Stimulated activated CD8-positive, alpha-beta memory T cell treated with anti-CD3 and anti-CD28 coated beads, Interleukin-15, amount 100 ng/mL, for 48 hours (primary cell): ENCODE results near the gene CUX1.
"Not testable (repeated sequence)": the region's sequence is repeated elsewhere in the genome, so short reads cannot be mapped to it uniquely, and the experiment has no call there.

Source experiments
- DNase-seq, 2 donors: peaks; one replicate each; pipeline ENCODE4 v3.0.0-alpha.2; 2020; ENCODE audit warnings: low read depth in 2 of 2

The CUX1 gene

DNA sequence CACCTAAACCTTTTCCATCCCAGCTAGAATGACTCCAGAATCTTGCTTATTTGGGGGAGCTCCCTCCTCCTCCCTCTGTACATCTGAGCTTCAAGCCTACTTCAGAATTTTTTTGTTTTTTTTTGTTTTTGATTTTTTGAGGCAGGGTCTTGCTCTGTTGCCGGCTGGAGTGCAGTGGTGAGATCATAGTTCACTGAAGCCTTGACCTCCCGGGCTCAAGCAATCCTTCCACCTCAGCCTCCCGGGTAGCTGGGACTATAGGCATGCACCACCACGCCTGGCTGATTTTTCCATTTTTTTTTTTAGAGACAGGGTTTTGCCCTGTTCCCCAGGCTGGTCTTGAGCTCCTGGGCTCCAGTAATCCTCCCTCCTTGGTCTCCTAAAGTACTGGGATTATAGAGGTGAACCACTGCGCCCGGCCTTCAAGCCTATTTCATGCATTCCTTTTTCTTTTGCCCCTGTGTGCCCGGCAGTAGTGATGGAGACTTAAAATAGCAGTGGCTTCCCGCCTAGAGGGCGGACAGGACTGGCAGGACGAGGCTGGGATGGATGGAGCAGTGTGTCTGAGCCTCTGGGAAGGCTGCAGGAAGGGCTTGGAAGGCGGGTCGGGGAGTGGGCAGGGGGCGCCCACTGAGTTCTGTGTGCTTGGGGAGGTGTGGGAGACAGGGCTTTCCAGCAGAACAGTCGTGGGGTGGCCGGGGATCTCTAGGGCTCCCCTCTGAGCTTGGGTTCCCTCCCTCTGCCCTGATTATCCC, 8.8 kb downstream of the CUX1 start:
- no peak for DNase-seq

DNA sequence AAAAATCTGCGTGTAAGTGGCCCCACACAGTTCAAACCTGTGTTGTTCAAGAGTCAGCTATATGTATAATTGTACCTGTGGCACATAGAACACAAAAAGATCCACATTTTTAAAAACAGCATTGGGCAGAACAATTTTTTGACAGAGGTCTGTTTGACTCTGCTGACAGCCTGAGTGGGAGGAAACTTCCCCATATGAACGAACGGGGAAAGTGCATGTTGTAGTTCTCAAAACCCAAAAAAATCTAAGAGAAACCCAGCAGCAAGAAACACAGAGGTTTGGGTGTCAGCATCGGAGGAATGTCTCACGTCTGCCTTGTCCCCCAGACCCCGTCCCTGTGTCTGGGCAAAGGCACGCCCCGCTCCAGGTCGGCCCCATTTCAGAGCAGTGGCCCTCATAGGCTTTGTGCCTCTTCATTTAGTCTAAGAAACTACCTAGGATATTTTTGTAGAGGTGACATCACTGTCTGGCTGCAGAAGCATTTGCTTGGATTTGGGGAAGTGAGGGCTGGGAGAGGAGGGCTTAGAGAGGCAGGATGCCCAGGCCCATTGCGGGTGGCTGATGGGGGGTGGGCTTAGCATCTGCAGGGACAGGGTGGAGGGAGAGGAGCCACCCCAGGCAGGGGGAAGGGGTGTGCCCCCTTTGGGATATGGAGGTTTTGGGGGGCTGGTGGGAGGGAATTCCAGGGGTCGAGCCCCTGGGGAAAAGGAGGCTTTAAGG, 11.0 kb downstream of the CUX1 start:
- DNase-seq = no peak

DNA sequence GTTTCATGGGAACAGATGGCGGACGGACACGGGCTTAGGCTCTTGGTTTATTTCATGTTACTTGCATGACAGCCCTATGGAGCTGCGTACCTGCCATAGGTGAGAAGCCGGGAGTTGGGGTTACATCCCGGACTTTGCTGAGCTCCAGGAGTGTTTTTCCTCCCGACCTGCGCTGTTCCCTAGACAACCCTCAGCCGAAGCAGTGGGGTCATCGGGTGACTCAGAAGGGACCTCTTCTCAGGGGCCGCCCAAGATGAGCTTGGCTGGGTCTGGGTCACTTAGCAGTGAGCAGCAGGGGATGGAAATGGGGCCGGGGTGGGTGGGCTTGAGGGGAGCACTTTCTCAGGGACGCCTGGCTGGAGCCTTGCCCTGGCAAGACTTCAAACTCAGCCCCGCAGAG, 11.9 kb downstream of the CUX1 start:
- DNase-seq = no peak

DNA sequence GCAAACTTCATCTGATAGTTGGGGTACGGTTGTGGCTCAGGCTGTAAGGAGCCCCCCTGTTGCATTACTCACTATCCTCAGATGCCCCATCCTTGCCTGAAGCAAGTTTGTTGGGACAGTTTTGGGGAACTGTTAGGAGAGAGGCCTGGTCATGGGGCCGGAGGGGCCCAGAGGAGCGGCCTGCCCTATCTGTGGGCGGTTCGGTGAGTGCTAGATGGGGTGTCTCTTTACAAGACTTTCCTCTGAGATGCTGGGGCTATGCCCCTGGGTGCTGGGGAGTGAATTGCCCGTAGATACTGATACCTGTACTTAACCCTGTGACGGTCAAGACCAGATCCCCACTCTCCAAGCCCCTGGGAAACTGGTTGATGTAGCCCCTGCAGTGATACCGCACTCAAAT, 12.4 kb downstream of the CUX1 start:
- no peak for DNase-seq

DNA sequence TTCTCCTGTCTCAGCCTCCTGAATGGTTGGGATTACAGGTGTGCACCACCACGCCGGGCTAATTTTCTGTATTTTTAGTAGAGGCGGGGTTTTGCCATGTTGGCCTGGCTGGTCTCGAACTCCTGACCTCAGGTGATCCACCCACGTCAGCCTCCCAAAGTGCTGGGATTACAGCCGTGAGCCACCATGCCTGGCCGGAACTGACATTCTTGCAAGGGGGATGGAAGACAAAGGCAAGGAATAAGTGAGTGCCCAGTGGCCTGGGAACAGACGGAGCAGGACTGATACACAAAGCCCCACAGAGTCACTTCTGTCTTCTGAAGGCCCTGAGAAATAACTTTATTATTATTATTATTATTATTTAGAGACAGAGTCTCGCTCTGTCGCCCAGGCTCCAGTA, 14.0 kb downstream of the CUX1 start:
- not testable (repeated sequence) for DNase-seq

DNA sequence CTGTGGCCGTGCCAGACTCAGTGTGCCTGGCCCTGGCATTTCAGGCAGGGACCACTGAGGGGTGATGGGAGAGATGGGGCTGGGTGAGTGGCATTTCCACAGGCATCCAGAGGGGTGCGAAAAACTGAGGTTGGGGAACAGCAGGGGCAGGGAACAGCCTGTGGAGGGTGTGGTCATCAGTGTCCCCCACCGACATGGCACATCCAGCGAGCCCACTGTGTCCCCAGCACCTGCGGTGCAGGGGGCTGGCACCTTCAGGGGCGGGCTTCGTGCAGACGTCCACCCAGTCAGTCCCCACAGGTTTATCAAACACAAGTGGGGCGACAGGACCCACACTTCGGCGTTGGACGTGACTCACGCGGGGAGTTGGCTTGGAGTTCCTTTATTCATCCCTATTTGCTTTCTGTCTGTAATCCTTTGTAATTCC, 14.8 kb downstream of the CUX1 start:
- no peak for DNase-seq

DNA sequence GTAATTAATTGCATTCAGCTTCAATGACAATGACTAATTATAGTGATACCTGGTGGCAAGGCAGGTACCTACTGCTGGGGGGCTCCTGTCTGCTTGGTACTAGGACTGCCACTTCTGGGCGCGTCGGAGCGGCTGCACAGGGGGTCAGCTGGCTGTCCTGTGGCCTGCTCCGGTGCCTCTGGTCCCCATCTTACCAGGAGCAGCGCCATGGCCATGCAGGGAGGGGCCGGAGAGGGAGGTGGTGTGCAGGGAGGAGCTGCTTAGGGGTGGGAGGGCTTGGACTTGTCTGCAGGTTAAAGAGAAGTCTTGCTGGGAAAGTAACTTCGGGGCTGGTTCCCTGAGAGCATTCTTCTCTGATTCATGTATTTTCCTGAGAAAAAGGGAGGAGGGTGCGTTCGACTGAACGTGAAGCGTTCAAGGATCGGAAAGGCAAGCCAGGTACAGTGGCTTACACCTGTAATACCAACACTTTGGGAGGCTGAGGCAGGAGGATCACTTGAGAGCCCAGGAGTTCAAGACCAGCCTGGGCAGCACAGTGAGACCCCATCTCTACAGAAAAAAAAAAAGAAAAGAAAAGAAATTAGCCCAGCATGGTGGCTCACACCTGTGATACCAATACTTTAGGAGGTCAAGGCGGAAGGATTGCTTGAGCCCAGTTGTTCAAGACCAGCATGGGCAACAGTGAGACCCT, 15.4 kb downstream of the CUX1 start:
- DNase-seq = no peak

DNA sequence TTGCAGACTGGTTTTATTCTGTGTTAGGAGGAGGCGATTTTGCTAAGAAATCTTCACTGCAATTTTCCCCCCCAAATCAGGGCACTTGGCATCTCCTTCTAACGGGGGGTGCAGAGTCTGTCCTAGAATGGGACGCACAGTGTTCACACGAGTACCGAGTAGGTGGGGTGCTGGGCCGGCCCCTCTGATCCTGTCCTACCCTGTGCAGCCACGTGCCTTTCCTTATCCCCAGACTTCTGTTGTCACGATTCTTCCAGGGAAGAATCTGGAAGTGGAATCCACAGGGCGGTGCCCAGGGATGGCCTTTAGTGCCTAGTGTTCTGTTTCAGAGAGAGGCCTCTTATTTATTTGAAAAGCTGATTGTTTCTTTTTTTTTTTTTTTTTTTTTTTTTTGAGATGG, 16.4 kb downstream of the CUX1 start:
- no peak for DNase-seq

DNA sequence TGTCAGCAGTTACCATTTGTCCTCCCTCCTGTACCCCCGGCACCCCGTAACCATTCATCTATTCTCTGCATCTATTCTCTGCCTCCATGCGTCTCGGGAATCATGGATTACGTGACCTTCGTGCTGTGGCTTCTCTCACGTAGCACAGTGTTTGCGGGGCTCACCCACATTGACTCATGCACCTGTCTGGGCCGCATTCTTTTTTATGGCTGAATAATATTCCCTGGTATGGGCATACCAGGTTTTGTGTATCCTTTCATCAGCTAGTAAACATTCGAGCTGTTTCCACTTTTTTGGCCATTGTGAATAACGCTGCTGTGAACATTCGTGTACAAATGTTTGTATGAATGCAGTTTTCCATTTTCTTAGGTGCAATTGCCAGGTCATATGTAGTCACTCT, 17.7 kb downstream of the CUX1 start:
- no peak for DNase-seq

DNA sequence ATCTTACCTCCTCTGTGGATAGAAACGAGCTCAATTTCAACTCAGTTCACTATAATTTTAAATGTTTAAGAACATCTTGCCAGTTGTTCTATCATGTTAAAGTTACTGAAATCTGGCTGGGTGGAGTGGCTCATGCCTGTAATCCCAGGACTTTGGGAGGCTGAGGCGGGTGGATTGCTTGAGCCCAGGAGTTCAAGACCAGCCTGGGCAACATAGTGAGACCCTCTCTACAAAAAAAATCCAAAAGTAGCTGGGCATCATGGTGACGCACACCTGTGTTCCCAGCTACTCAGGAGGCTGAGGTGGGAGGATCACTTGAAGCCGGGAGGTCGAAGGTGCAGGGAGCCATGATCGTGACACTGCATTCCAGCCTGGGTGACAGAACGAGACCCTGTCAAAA, 20.0 kb downstream of the CUX1 start:
- DNase-seq = not testable (repeated sequence)

DNA sequence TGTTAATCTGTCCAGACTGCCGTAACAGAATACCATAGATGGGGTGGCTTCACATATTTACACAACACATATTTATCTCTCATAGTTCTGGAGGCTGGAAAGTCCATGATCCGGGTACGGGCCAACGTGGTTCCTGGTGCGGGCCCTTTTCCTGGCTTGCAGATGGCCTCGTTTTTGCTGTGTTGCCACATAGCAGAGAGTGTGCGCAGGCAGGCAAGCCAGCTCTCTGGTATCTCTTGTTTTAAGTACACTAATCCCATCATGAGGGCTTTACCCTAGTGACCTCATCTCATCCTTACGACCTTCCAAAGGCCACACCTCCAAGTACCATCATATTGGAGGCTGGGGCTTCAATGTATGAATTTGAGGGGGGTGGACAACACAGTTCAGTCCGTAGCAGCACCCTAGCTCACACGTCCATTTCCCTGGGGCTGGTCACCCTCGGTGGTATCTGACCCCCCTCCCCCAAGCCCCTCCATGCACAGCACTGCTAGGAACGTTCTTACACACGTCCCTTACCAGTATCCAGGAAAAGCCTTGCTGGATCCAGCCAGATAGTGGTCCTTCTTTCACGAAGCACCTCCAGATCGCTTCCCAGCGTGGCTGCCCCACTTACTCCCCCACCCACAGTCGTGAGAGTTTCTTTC, 21.5 kb downstream of the CUX1 start:
- DNase-seq = no peak

DNA sequence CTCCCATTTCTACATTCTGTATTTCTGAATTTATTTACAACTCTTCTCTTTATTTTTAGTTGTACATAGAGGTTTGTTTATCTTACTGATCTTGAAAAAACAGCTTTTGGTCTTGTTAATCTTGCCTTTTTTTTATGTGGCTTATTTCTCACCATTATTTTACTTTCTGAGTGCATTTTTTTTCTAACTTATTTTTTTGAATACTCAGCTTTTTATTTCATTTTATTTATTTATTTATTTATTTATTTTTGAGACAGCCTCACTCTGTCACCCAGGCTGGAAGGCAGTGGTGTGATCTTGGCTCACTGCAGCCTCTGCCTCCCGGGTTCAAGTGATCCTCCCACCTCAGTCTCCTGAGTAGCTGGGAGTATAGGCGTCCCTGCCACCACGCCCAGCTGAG, 23.9 kb downstream of the CUX1 start:
- DNase-seq = no peak

DNA sequence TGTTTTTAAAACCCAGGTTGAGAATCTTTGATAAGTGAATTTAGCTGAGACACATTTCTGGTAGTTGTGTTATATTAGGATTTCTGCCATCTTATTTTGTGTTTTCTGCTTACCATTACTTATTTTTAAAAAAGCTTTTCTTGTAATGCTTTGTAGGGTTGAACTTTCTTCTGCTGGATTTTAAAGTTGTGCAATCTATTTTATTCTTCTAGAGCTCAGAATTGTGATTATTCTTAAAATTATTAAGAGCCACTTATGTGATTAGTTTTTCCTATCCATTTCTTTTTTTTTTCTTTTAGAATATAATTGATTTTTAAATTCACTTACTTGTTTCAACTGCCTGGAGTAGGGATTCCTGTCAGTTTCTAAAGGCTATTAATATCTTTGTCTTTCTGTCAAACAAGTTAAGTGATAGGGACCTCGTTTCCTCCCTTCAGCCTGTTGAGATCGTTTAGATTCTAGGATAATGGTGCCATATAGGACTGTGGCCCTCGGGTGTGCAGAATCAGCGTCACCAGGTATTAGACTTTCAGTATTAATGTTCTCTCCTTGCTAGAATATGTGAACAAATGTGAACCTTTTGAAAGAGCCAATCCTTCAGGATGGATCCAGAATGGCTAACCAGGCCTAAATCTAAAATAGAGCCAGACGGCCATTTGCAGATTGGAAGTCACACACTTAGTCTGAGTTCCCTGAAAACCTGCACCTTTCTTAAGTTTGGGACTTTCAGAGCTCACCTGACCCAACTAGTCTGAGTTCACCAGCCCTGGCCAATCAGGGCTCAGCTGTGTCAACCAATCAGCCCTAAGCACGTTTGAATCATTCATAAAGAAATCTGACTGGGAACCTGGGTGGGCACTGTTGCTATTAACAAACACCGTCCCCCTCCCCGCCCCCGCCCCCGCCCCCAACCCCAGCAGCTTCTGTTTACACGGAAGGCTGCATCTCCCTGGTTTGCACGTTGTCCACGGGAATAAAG, 26.2 kb downstream of the CUX1 start:
- DNase-seq = no peak

DNA sequence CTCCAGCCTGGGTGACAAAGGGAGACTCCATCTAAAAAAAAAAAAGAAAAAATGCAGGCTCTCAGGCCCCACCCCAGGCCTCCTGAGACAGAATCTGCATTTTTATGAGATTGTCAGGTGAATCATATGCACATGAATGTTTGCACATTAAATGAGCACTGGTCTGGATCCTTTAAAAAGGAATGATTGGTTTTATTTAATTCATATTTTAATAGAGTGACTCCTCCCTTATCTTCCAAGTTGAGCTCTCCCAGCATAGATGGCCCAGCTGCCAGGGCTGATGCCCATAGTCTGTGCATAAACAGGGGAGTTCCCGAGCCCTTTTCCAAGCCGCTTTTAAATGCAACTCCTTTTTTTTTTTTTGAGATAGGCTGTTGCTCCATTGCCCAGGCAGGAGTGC, 28.5 kb downstream of the CUX1 start:
- DNase-seq = no peak

DNA sequence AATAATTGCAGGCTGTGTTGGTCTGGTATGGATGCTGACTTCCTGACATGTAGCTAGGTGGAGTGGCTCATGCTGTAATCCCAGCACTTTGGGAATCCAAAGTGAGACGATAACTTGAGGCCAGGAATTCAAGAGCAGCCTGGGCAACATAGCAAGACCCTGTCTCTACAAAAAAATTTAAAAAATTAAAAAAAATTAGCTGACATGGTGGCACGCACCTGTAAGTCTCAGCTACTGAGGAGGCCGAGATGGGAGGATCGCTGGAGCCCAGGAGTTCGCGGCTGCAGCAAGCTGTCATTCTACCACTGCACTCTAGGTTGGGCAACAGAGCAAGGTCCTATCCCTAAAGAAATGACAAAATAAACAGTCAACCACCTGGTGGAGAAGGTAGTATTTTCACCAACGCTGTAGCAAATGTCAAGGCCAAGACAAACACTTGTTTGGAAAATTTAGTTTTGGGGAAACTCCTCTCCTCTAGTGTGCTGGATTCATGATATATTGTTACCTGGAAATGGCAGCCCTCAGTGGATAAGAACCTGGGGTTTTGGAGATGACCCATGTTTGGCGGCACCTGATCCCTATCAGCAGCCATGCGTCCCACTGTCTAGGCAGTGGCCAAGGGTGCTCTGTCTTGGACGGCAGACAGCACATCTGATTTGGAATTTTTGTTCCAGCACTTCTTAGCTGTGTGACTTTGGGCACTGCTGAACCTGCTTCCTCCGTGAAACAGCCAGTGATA, 29.5 kb downstream of the CUX1 start:
- DNase-seq = no peak

DNA sequence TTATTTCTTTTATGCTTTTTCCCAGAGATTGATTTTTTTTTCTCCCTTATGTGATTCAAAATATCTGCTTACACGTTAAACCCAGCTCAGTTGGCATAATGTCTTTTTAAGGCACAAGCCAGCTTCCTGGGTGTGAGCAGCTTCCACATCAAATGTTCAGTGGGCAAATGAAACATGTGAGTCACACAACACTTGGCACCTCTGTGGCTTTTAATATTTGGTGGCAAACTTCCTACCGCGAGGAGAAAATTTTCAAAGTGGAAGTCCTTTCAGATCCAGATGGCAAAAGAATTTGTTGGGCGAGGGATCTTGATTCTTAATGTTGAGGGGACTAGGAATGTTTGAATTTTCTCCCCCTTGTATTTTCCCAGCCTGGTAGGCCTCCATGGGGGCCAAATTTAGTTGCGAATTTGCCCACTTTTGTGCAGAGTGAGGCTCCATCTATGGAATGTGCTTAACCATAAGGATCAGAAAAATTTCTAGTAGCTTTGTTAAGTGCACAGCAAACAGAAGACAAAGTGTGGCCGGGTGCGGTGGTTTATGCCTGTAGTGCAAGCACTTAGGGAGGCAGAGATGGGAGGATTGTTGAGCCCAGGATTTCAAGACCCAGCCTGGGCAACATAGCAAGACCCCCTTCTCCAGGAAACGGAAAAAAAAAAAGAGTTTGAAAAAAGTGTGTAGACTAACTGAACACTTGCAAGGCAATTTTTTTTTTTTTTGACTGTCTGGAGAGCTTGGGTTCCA, 31.0 kb downstream of the CUX1 start:
- DNase-seq = no peak

DNA sequence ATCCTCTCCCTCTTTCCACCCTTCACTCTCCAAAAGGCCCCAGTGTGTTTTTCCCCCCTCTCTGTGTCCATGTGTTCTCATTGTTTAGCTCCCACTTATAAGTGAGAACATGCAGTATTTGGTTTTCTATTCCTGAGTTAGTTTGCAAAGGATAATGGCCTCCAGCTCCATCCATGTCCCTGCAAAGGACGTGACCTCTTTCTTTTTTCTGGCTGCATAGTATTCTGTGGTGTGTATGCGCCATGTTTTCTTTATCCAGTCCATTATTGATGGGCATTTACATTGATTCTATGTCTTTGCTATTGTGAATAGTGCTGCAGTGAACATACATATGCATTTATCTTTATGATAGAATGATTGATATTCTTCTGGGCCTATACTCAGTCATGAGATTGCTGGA, 31.9 kb downstream of the CUX1 start:
- not testable (repeated sequence) for DNase-seq

DNA sequence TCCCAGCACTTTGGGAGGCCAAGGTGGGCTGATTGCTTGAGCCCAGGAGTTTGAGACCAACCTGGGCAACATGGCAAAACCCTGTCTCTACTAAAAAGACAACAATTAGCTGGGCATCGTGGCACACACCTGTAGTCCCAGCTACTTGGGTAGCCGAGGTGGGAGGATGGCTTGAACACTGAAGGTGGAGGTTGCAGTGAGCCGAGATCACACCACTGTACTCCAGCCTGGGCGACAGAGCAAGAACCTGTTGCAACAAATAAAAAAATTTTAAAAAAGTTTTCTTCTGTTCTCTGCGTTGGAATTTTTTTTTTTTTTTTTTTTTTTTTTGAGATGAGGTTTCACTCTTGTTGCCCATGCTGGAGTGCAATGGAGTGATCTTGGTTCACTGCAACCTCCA, 34.9 kb downstream of the CUX1 start:
- DNase-seq = not testable (repeated sequence)

DNA sequence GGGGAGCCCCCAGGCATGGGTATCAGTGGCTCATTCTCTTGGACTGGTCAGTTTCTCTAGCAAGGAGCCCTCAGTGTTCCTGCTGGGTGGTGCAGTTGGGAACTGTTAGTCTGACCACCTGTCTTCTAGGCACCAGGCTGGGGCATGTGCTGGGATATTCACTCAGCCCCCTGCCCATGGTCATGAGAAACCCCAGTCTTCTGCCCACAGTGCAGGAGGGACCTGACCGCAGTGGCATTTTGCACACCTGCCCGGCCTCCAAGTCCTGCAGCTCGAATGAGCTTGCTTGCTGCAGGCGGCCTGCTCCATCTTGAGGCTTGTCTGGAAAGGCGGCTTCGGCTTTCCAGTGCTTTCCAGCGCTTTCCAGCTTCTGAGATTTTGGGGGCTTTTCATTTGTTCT, 36.3 kb downstream of the CUX1 start:
- DNase-seq = no peak
